H1 (cell line): ENCODE results near the gene PFDN4.

Source experiments
- BCL11A ChIP-seq, 2 experiments: IDR thresholded peaks; one replicate each; pipeline ENCODE4 v1.6.1; 2011; ENCODE audit warnings: low read depth in 2 of 2, low read length in 2 of 2, mild to moderate bottlenecking in 2 of 2
- CBX8 ChIP-seq: fragments of 300-800, 300-1000 bp; sonication (generic); IDR thresholded peaks from 2 replicates; pipeline ENCODE4 v1.7.1; 2016; ENCODE audit warnings: low read depth, low read length, borderline replicate concordance
- KDM1A ChIP-seq: fragments of 200-600, 300-600 bp; sonication (generic); IDR thresholded peaks from 2 replicates; pipeline ENCODE4 v1.7.1; 2016; ENCODE audit warnings: mild to moderate bottlenecking, low read length, borderline replicate concordance
- POLR2A ChIP-seq, 2 experiments: IDR thresholded peaks; 1 replicate in 1 of 2; 2 replicates in 1 of 2; pipeline ENCODE4 v1.6.1; 2011; ENCODE audit warnings: low read depth in 2 of 2, low read length in 2 of 2, mild to moderate bottlenecking in 2 of 2; ENCODE audit errors: control extremely low read depth in 1 of 2
- POLR2AphosphoS5 ChIP-seq: IDR thresholded peaks from 2 replicates; pipeline ENCODE4 v1.6.1; 2011; ENCODE audit warnings: low read depth, low read length
- POU5F1 ChIP-seq: IDR thresholded peaks from 2 replicates; pipeline ENCODE4 v1.6.1; 2011; ENCODE audit warnings: low read depth, mild to moderate bottlenecking, low read length, moderate library complexity
- SIN3A ChIP-seq, 2 experiments: IDR thresholded peaks in 1 of 2; conservative IDR thresholded peaks in 1 of 2; 2 replicates each; pipeline ENCODE4 v1.6.1; 2011 to 2012; ENCODE audit warnings: low read length in 2 of 2, improper control_type of control experiment in 1 of 2, low read depth in 1 of 2, mild to moderate bottlenecking in 1 of 2
- SP1 ChIP-seq: IDR thresholded peaks from 2 replicates; pipeline ENCODE4 v1.6.1; 2011; ENCODE audit warnings: low read depth, low read length
- SP4 ChIP-seq: IDR thresholded peaks from 2 replicates; pipeline ENCODE4 v1.6.1; 2012; ENCODE audit warnings: low read length, inconsistent platforms
- TAF1 ChIP-seq: IDR thresholded peaks from 2 replicates; pipeline ENCODE4 v1.6.1; 2011; ENCODE audit warnings: mild to moderate bottlenecking, low read depth, low read length
- TBP ChIP-seq: IDR thresholded peaks from 2 replicates; pipeline ENCODE4 v1.6.1; 2011; ENCODE audit warnings: low read depth, low read length, improper control_type of control experiment
- TCF12 ChIP-seq: IDR thresholded peaks from 2 replicates; pipeline ENCODE4 v1.6.1; 2011; ENCODE audit warnings: low read depth, mild to moderate bottlenecking, low read length
- TF ChIP-seq, protein P1 (sequence below), 3 experiments: IDR thresholded peaks; 1 replicate in 2 of 3; 2 replicates in 1 of 3; pipeline versions ENCODE4 v1.5.1 to v1.6.1; 2011; ENCODE audit warnings: low read length in 3 of 3, mild to moderate bottlenecking in 3 of 3, inconsistent platforms in 2 of 3, low read depth in 1 of 3, moderate library complexity in 1 of 3; ENCODE audit not compliant: insufficient read depth in 1 of 3; ENCODE audit errors: control extremely low read depth in 1 of 3

GRCh38 chr20:54178256-54178655, 29.6 kb upstream of the PFDN4 start:
- TF ChIP-seq, protein P1, sequence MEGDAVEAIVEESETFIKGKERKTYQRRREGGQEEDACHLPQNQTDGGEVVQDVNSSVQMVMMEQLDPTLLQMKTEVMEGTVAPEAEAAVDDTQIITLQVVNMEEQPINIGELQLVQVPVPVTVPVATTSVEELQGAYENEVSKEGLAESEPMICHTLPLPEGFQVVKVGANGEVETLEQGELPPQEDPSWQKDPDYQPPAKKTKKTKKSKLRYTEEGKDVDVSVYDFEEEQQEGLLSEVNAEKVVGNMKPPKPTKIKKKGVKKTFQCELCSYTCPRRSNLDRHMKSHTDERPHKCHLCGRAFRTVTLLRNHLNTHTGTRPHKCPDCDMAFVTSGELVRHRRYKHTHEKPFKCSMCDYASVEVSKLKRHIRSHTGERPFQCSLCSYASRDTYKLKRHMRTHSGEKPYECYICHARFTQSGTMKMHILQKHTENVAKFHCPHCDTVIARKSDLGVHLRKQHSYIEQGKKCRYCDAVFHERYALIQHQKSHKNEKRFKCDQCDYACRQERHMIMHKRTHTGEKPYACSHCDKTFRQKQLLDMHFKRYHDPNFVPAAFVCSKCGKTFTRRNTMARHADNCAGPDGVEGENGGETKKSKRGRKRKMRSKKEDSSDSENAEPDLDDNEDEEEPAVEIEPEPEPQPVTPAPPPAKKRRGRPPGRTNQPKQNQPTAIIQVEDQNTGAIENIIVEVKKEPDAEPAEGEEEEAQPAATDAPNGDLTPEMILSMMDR (IDR thresholded peaks at IDR 0.05; ENCODE audit: control extremely low read depth in 1 of 3, insufficient read depth in 1 of 3, low read depth in 1 of 3, low read length in 3 of 3), result no peak
- no peak for TF ChIP-seq TBP
- no peak for TF ChIP-seq TAF1
- TF ChIP-seq POLR2AphosphoS5, result no peak
- TF ChIP-seq KDM1A, result no peak
- no peak for TF ChIP-seq SP1
- TF ChIP-seq SP4, result no peak
- no peak for TF ChIP-seq BCL11A (IDR thresholded peaks at IDR 0.05; ENCODE audit: low read depth in 2 of 2, low read length in 2 of 2)
- no peak for TF ChIP-seq POU5F1
- no peak for TF ChIP-seq CBX8
- TF ChIP-seq POLR2A (IDR thresholded peaks at IDR 0.05; ENCODE audit: control extremely low read depth in 1 of 2, low read depth in 2 of 2, low read length in 2 of 2), result no peak
- no peak for TF ChIP-seq SIN3A (conservative IDR thresholded peaks at IDR 0.05 in 1 of 2, IDR thresholded peaks at IDR 0.05 in 1 of 2; ENCODE audit: low read depth in 1 of 2, low read length in 2 of 2)
- no peak for TF ChIP-seq TCF12
